Tibial nerve (tissue), 3 donors: Measurements from ENCODE around the gene LRRC75B.

Source experiments
- CTCF ChIP-seq, 5 experiments: fragments of 200-600 bp in 3 of 5; fragments of 450-650 bp in 2 of 5; sonication (generic) in 3 of 5; IDR thresholded peaks; one replicate each; pipeline ENCODE4 v1.5.1; 2016 to 2019; ENCODE audit warnings: antibody characterized with exemption in 5 of 5, mild to moderate bottlenecking in 3 of 5, moderate library complexity in 2 of 5
- POLR2A ChIP-seq, 2 donors: fragments of 450-650 bp; IDR thresholded peaks; one replicate each; pipeline ENCODE4 v1.6.1; 2017; ENCODE audit warnings: antibody characterized with exemption in 2 of 2, mild to moderate bottlenecking in 2 of 2, moderate library complexity in 2 of 2

GRCh38 chr22:24599514-24599913 lies 6.6 kb upstream of the LRRC75B start:
- TF ChIP-seq CTCF (IDR thresholded peaks at IDR 0.05) (no peak), POLR2A (IDR thresholded peaks at IDR 0.05) (no peak)
